ENCODE data around the gene ATAD3C. TPM values are rescaled to one million over a fixed set of nuclear protein-coding genes. Genes with fewer than 3 reads are reported as not detected.

ATAD3C gene
- total and polyA plus RNA-seq, 10 of the 15 experiments (the other 5 are each of a cell fraction or from before 2014, with no cell fraction given) = 0.03 to 3.1 (median 0.86) TPM

DNA sequence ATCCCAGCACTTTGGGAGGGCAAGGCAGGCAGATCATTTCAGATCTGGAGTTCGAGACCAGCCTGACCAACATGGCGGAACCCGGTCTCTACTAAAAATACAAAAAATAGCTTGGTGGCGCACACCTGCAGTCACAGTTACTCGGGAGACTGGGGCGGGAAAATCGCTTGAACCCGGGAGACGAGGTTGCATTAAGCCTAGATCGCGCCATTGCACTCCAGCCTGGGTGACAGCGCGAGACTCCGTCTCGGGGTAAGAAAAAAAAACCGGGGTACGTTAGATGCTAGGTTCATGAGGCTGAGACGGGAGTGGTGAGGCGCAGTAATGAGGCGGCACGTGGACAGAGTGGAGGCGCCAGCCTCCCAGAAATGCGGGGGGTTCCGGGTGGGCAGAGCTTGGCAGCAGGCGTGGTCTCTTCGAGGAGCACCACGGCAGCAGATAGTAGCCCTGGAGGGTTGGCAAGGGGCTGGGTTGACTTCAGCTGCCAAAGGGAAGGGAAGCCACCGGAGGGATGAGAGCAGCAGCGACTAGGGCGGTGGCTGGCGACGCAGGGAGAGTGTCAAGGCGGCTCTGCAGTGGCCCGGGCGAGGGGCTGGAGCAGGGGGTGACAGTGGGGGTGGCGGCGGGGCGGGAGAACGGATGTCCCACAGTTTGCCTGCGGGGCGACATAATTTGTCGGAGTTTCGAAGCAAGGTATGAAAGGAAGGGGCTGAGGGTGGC is 43.2 kb upstream of the ATAD3C start (continued):
- TF ChIP-seq ASH2L (IDR thresholded peaks at IDR 0.05; ENCODE audit: borderline replicate concordance, low read depth) = no peak
- no peak for TF ChIP-seq CUX1 (IDR thresholded peaks at IDR 0.05; ENCODE audit: insufficient replicate concordance, low read depth, low read length)
- no peak for TF ChIP-seq JUND (IDR thresholded peaks at IDR 0.05; ENCODE audit: low read depth, low read length)
- no peak for TF ChIP-seq STAT3 (IDR thresholded peaks at IDR 0.05; ENCODE audit: low read depth, low read length)
- TF ChIP-seq MLLT1 (IDR thresholded peaks at IDR 0.05) = peak; percentile 86
- TF ChIP-seq EED (IDR thresholded peaks at IDR 0.05; ENCODE audit: low read depth) = no peak
- no peak for TF ChIP-seq RBBP5 (conservative IDR thresholded peaks at IDR 0.05)
- no peak for TF ChIP-seq SMC3 (IDR thresholded peaks at IDR 0.05; ENCODE audit: borderline replicate concordance, low read length)
- peak; percentile 16 to 40; a peak in 1 of 4 replicates for TF ChIP-seq BHLHE40 (IDR thresholded peaks at IDR 0.05; ENCODE audit: borderline replicate concordance in 1 of 2, low read depth in 2 of 2, low read length in 1 of 2)
- no peak for TF ChIP-seq PML (IDR thresholded peaks at IDR 0.05; ENCODE audit: low read length)
- TF ChIP-seq NR2C1 (IDR thresholded peaks at IDR 0.05) = no peak
- TF ChIP-seq PBX3 (IDR thresholded peaks at IDR 0.05; ENCODE audit: insufficient replicate concordance, low read depth, low read length) = no peak

All from GM12878 (cell line).